ENCODE data around the gene CLDN22.

CLDN22 gene

DNA sequence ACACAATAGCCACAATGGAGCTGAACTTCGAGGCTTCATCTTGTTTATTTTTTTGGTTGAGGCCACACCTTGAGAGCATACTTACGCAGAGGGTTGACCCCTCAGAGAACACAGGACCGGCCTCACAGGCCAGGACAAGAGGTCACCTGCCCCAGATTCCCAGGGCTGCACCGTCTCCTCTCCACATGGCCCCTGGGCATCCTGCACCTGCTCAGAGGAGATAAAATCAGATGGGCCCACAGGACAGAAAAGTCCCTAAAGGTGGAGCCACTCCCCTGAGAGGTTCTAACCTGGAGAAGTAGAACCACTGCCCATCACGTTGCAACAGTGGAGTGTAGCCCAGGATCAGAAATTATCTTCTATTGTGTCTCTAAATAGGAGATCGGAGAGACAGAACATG, 3.2 kb upstream of the CLDN22 start:
- no peaks in the 10 kb centered on the region for H3K79me2 ChIP-seq (ENCODE audit: insufficient read depth, low read length)
- no peaks in the 10 kb centered on the region for H3K36me3 ChIP-seq (ENCODE audit: insufficient read depth, low read length)
- H3K9me3 ChIP-seq (ENCODE audit: insufficient read depth, low read length, severe bottlenecking): no peaks in the 10 kb centered on the region
- H3K27me3 ChIP-seq (ENCODE audit: insufficient read depth, low read length, poor library complexity): no peaks in the 10 kb centered on the region
- H3K4me2 ChIP-seq (ENCODE audit: insufficient read depth, low read length): no peak overlapping the region
- TF ChIP-seq, protein P1, sequence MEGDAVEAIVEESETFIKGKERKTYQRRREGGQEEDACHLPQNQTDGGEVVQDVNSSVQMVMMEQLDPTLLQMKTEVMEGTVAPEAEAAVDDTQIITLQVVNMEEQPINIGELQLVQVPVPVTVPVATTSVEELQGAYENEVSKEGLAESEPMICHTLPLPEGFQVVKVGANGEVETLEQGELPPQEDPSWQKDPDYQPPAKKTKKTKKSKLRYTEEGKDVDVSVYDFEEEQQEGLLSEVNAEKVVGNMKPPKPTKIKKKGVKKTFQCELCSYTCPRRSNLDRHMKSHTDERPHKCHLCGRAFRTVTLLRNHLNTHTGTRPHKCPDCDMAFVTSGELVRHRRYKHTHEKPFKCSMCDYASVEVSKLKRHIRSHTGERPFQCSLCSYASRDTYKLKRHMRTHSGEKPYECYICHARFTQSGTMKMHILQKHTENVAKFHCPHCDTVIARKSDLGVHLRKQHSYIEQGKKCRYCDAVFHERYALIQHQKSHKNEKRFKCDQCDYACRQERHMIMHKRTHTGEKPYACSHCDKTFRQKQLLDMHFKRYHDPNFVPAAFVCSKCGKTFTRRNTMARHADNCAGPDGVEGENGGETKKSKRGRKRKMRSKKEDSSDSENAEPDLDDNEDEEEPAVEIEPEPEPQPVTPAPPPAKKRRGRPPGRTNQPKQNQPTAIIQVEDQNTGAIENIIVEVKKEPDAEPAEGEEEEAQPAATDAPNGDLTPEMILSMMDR (IDR thresholded peaks at IDR 0.05; ENCODE audit: borderline replicate concordance, extremely low read depth, low read length, poor library complexity, severe bottlenecking): no peak
- TF ChIP-seq EZH2 (IDR thresholded peaks at IDR 0.05; ENCODE audit: borderline replicate concordance, low read depth, low read length, severe bottlenecking): no peak
- H2AFZ ChIP-seq (ENCODE audit: low read depth, low read length): no peak overlapping the region
- no peaks in the 10 kb centered on the region for H4K20me1 ChIP-seq (ENCODE audit: insufficient read depth, low read length)
- H3K9ac ChIP-seq (ENCODE audit: low read depth, low read length): no peak overlapping the region
- ATAC-seq (ENCODE audit: insufficient read depth, low read depth) (no peak), DNase-seq (no peak)
- no peak overlapping the region for H3K4me3 ChIP-seq (ENCODE audit: low read depth in 1 of 2, low read length in 2 of 2)
- no peak overlapping the region for H3K27ac ChIP-seq (ENCODE audit: low read length)
- no peaks in the 10 kb centered on the region for H3K4me1 ChIP-seq (ENCODE audit: insufficient read depth, low read length)

DNA sequence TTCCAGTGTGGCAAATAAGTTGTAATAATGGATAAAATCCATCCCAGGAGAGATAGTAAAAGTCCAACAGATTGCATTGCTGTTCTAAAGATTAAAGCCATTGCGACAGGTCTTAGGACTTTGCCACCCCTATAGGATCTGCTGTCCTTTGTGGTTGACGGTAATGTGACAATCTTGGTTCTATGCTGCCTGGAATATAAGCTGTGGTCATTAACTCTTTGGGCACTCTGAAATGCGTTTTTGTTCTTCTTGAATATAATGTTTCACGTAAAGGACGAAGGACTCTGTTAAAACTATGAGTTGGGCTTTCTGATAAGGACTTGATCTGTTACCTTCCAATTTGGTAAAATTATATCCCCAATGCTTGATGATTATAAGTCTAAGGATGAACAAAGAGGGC, 2.2 kb upstream of the CLDN22 start, which contains the start of gene CLDN24:
Gene CLDN24, minus strand, starts transcription at position 101 of the 400 bp plus-strand sequence. Its CDS starts 0 bp downstream, at position 101.
- TF ChIP-seq, protein P1 (IDR thresholded peaks at IDR 0.05; ENCODE audit: borderline replicate concordance, extremely low read depth, low read length, poor library complexity, severe bottlenecking): no peak
- TF ChIP-seq EZH2 (IDR thresholded peaks at IDR 0.05; ENCODE audit: borderline replicate concordance, low read depth, low read length, severe bottlenecking): no peak
- Histone ChIP-seq H3K4me2 (ENCODE audit: insufficient read depth, low read length) (no peak within 1 kb of the TSS), H3K27me3 (ENCODE audit: insufficient read depth, low read length, poor library complexity) (no peaks in the 10 kb centered on the region), H3K4me1 (ENCODE audit: insufficient read depth, low read length) (no peaks in the 10 kb centered on the region), H3K79me2 (ENCODE audit: insufficient read depth, low read length) (no peaks in the 10 kb centered on the region), H4K20me1 (ENCODE audit: insufficient read depth, low read length) (no peaks in the 10 kb centered on the region), H3K9me3 (ENCODE audit: insufficient read depth, low read length, severe bottlenecking) (no peaks in the 10 kb centered on the region), H2AFZ (ENCODE audit: low read depth, low read length) (no peak within 1 kb of the TSS), H3K27ac (ENCODE audit: low read length) (no peak within 1 kb of the TSS), H3K36me3 (ENCODE audit: insufficient read depth, low read length) (no peaks in the 10 kb centered on the region), H3K4me3 (ENCODE audit: low read depth in 1 of 2, low read length in 2 of 2) (no peak within 1 kb of the TSS), H3K9ac (ENCODE audit: low read depth, low read length) (no peak within 1 kb of the TSS)
- no peak for ATAC-seq (ENCODE audit: insufficient read depth, low read depth)
- no peak for DNase-seq

DNA sequence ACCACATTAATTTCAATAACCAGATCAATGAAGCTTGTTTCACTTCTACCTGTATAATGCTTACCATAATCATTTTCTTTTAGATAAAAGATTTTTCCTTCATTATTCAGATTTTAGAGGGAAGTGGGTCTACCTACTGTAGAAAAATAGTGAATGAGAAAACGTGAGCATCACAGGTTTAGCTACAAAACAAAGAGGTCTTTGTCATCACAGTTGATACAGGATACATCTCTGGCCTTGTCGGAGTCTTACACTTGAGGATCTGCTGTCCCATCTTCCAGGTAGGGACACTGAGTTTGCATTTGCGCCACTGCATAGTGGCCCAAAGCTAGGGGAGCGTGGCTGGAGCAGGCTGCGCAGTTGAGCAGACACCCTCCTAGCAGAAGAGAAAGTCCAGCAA, 1.4 kb upstream of the CLDN22 start:
- Histone ChIP-seq H3K9me3 (ENCODE audit: insufficient read depth, low read length, severe bottlenecking) (no peaks in the 10 kb centered on the region), H3K9ac (ENCODE audit: low read depth, low read length) (no peak overlapping the region), H3K79me2 (ENCODE audit: insufficient read depth, low read length) (no peaks in the 10 kb centered on the region), H3K4me3 (ENCODE audit: low read depth in 1 of 2, low read length in 2 of 2) (no peak overlapping the region), H3K27ac (ENCODE audit: low read length) (no peak overlapping the region), H2AFZ (ENCODE audit: low read depth, low read length) (no peak overlapping the region), H3K27me3 (ENCODE audit: insufficient read depth, low read length, poor library complexity) (no peaks in the 10 kb centered on the region), H3K4me2 (ENCODE audit: insufficient read depth, low read length) (no peak overlapping the region), H4K20me1 (ENCODE audit: insufficient read depth, low read length) (no peaks in the 10 kb centered on the region), H3K36me3 (ENCODE audit: insufficient read depth, low read length) (no peaks in the 10 kb centered on the region), H3K4me1 (ENCODE audit: insufficient read depth, low read length) (no peaks in the 10 kb centered on the region)
- DNase-seq (no peak), ATAC-seq (ENCODE audit: insufficient read depth, low read depth) (no peak)
- TF ChIP-seq, protein P1 (IDR thresholded peaks at IDR 0.05; ENCODE audit: borderline replicate concordance, extremely low read depth, low read length, poor library complexity, severe bottlenecking): no peak
- TF ChIP-seq EZH2 (IDR thresholded peaks at IDR 0.05; ENCODE audit: borderline replicate concordance, low read depth, low read length, severe bottlenecking): no peak

DNA sequence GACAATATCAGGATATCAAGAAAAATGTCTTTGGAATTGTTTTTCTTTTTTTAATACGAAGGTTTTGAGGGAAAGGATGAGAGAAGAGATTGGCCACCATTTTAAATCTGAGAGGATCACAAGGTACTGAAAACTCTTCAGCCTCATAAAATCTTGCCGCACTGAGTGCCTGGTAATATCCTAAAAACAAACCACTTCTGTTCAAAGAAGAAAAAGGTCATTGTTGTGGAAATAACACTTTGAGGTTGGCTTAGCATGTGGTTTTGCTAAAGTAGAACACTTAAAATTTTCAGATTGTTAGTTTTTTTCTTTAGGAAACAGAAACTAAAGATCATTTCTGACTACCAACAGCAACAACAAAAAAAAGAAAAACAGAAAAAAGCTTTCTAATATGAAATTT, 1.0 kb upstream of the CLDN22 start:
- no peak overlapping the region for H3K9ac ChIP-seq (ENCODE audit: low read depth, low read length)
- no peaks in the 10 kb centered on the region for H3K4me1 ChIP-seq (ENCODE audit: insufficient read depth, low read length)
- H3K27ac ChIP-seq (ENCODE audit: low read length): no peak overlapping the region
- H3K79me2 ChIP-seq (ENCODE audit: insufficient read depth, low read length): no peaks in the 10 kb centered on the region
- no peaks in the 10 kb centered on the region for H3K36me3 ChIP-seq (ENCODE audit: insufficient read depth, low read length)
- H3K4me2 ChIP-seq (ENCODE audit: insufficient read depth, low read length): no peak overlapping the region
- no peak for DNase-seq
- no peaks in the 10 kb centered on the region for H3K9me3 ChIP-seq (ENCODE audit: insufficient read depth, low read length, severe bottlenecking)
- no peak overlapping the region for H2AFZ ChIP-seq (ENCODE audit: low read depth, low read length)
- TF ChIP-seq, protein P1 (IDR thresholded peaks at IDR 0.05; ENCODE audit: borderline replicate concordance, extremely low read depth, low read length, poor library complexity, severe bottlenecking): no peak
- no peak for TF ChIP-seq EZH2 (IDR thresholded peaks at IDR 0.05; ENCODE audit: borderline replicate concordance, low read depth, low read length, severe bottlenecking)
- no peak for ATAC-seq (ENCODE audit: insufficient read depth, low read depth)
- H3K27me3 ChIP-seq (ENCODE audit: insufficient read depth, low read length, poor library complexity): peaks cover 3% of the 10 kb centered on the region
- H4K20me1 ChIP-seq (ENCODE audit: insufficient read depth, low read length): no peaks in the 10 kb centered on the region
- no peak overlapping the region for H3K4me3 ChIP-seq (ENCODE audit: low read depth in 1 of 2, low read length in 2 of 2)

All from DND-41 (cell line).